SIG-M5 (cell line): ENCODE results near the gene KCNJ6.

ENCODE experiments used
- DNase-seq: peaks from one replicate; lab custom pipeline; 2025; lab: John Stamatoyannopoulos, UW

Gene KCNJ6

GRCh38 chr21:37565530-37566223 is 350.6 kb downstream of the KCNJ6 start:
- DNase-seq: no peak

DNA sequence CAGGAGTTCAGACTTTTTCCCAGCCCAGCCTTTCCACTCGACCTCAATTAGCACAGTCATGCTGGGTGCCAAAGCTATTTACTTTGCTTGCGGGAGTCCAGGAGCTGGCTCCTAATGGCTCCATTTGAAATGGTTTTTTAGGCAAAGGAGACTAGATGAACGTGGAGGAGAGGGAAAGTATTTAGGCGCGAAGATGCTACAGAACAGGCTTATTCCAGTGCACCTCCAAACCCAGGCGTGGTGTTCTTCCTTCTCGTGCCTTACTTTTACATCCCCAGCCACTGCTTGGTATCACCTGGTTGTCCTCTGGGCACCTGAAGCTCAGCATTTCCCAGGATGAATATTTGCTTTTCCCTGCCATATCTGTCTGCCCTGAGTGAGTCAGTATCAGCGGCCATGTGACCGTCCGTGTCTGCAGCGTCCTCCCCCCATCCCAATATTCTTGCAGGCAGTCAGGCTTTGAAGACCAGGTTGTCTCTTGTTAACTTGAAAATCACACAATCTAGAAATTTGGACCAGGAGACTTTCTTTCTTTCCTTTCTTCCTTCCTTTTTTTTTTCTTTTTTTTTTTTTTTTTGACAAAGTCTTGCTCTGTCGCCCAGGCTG is 351.2 kb downstream of the KCNJ6 start:
- DNase-seq: no peak

DNA sequence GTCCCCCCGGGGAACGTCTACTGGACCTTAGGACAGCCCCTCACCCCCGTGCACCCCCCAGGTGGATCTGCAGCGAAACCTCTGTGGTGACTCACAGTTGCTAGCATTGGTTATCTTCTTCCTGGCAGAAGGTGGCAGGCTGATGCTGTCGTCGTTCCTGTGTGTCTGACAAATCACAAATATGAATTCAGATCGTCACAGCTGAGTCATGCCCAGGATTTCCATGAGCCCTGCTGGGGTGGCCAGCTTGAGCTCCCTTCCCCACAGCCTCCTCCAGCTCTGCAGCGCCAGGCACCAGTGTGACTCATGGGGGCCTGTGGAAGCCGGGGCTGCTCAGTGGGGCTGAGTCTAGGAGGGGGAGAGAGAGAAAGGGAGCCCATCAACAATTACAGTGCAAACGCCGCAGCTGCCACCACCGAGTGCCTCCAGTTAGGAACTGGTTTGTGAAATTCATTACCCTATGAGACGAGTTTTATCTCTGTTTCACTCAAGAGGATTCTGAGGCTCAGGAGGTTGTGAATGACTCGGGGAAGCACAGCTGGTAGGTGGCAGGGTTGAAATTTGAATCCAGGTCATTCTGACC is 351.8 kb downstream of the KCNJ6 start:
- peak; percentile 91 for DNase-seq

GRCh38 chr21:37563641-37564340 is 352.5 kb downstream of the KCNJ6 start:
- DNase-seq: peak; percentile 52

GRCh38 chr21:37562920-37563640 is 353.2 kb downstream of the KCNJ6 start:
- no peak for DNase-seq

DNA sequence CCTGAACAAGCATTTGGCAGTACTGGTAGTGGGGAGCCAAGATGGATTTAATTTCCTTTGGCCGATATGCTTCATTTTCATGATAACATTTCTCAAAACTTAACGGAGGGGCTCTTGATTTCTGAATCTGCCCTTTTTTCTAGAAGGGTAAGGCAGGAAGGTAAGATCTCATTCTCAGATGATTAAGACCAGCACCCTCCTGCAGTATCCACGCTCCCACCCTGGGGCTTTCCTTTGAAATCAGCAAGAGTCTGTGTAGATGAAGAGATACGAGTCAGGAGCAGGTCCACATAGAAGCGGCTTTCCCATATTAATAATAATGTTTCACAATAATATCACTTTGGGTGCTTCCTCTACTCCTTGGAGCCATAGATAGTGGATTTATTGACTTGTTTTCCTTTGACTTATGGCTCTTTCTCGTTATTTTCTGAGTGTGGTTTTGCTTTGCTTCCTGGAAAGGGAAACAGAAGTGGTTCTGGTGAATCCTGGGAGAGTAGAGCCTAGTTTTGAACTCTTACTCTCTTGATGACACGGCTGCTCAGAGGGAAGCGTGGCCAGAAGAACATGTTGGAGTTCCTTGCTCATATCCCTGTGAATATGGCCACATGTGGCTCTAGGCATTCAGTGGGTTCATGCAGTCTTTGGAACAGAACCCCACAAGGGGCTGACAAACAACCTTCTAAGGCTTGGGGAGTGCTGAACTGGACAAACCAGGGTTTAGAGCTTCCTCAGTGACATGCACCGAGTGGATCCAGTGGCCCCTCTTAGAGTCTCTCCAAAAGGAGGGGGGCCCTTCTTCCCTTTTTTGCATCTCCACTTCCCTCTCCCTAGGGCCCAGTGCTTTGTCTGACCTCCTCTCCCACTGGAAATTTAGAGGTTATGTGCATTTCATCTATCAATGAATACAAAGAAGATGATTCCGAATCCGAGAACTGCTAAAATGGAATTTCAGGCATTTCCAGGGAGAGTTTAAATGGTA is 354.0 kb downstream of the KCNJ6 start:
- DNase-seq: no peak

GRCh38 chr21:37561506-37561905 is 354.8 kb downstream of the KCNJ6 start:
- DNase-seq: no peak

- no peak for DNase-seq
Measured at GRCh38 chr21:37560385-37560784, 355.9 kb downstream of the KCNJ6 start.

- DNase-seq: no peak
Measured at GRCh38 chr21:37558676-37559211, 357.5 kb downstream of the KCNJ6 start.
